Choroid plexus epithelial cell (primary cell): ENCODE measurements around the gene RASSF4.
A peak's percentile ranks its signal among the peaks of the same experiment; 100 is the strongest.

ENCODE experiments used
- DNase-seq: peaks from one replicate; pipeline ENCODE4 v3.0.0-alpha.2; 2010; ENCODE audit warnings: low read depth
- H3K4me3 ChIP-seq: 2 replicates; pipeline ENCODE4 v1.5.1; 2011; ENCODE audit warnings: low read depth, mild to moderate bottlenecking, control low read depth, low read length, moderate library complexity
- CTCF ChIP-seq: conservative IDR thresholded peaks from 2 replicates; pipeline ENCODE4 v1.5.1; 2011; ENCODE audit warnings: low read depth, mild to moderate bottlenecking, control low read depth, inconsistent platforms, low read length, moderate library complexity

The RASSF4 gene

GRCh38 chr10:44965104-44965503 is 5.5 kb downstream of the RASSF4 start:
- no peak overlapping the region for H3K4me3 ChIP-seq
- DNase-seq: no peak
- no peak for TF ChIP-seq CTCF

- H3K4me3 ChIP-seq: no peak overlapping the region
- no peak for DNase-seq
- TF ChIP-seq CTCF: no peak
Observed at GRCh38 chr10:44965651-44966097, 6.1 kb downstream of the RASSF4 start.

- no peak overlapping the region for H3K4me3 ChIP-seq
- peak; percentile 38 for DNase-seq
- TF ChIP-seq CTCF: no peak
Observed at GRCh38 chr10:44966129-44966815, 6.7 kb downstream of the RASSF4 start.

- no peak for TF ChIP-seq CTCF
- peak; percentile 40 for DNase-seq
- H3K4me3 ChIP-seq: no peak overlapping the region
Observed at GRCh38 chr10:44966816-44967509, 7.4 kb downstream of the RASSF4 start.

- no peak for TF ChIP-seq CTCF
- no peak overlapping the region for H3K4me3 ChIP-seq
- DNase-seq: no peak
Observed at GRCh38 chr10:44967616-44968015, 8.0 kb downstream of the RASSF4 start.

GRCh38 chr10:44968091-44968490 is 8.5 kb downstream of the RASSF4 start:
- peak; percentile 67 for DNase-seq
- TF ChIP-seq CTCF: no peak
- no peak overlapping the region for H3K4me3 ChIP-seq
